GM04503 (cell line): ENCODE measurements around the gene MYZAP.
A peak's percentile ranks its signal among the peaks of the same experiment; 100 is the strongest.

Experiments
- DNase-seq: peaks from one replicate; pipeline ENCODE4 v3.0.0-alpha.2; 2012; ENCODE audit warnings: low read depth

The MYZAP gene

GRCh38 chr15:57696146-57696545, 104.4 kb downstream of the MYZAP start:
- no peak for DNase-seq

GRCh38 chr15:57697588-57697987, 105.9 kb downstream of the MYZAP start:
- peak; percentile 46 for DNase-seq

- DNase-seq = no peak
Measured at GRCh38 chr15:57698243-57698642, 106.5 kb downstream of the MYZAP start.

GRCh38 chr15:57698991-57699390, 107.3 kb downstream of the MYZAP start:
- no peak for DNase-seq

- DNase-seq = peak; percentile 47
Measured at GRCh38 chr15:57703387-57703786, 111.7 kb downstream of the MYZAP start.

- DNase-seq = no peak
Measured at GRCh38 chr15:57704441-57704840, 112.7 kb downstream of the MYZAP start.

GRCh38 chr15:57705746-57706404, 114.2 kb downstream of the MYZAP start:
- DNase-seq = no peak

GRCh38 chr15:57706405-57707209, 114.9 kb downstream of the MYZAP start, which contains the start of gene POLR2M:
TSS of gene POLR2M (plus strand) at chr15:57706714. CDS start at chr15:57706843, 129 bp downstream.
- DNase-seq = peak; percentile 85

GRCh38 chr15:57708047-57708446, 116.3 kb downstream of the MYZAP start:
- DNase-seq = no peak

- no peak for DNase-seq
Measured at GRCh38 chr15:57718309-57718708, 126.6 kb downstream of the MYZAP start.

- no peak for DNase-seq
Measured at GRCh38 chr15:57720867-57721266, 129.2 kb downstream of the MYZAP start.

GRCh38 chr15:57726411-57726810, 134.7 kb downstream of the MYZAP start:
- no peak for DNase-seq

- DNase-seq = no peak
Measured at GRCh38 chr15:57727031-57727430, 135.3 kb downstream of the MYZAP start.

GRCh38 chr15:57728436-57728835, 136.7 kb downstream of the MYZAP start:
- DNase-seq = no peak

GRCh38 chr15:57730876-57731275, 139.2 kb downstream of the MYZAP start:
- no peak for DNase-seq

GRCh38 chr15:57731530-57732103, 139.9 kb downstream of the MYZAP start:
- no peak for DNase-seq

GRCh38 chr15:57732526-57733331, 141.0 kb downstream of the MYZAP start:
- DNase-seq = no peak

- no peak for DNase-seq
Measured at GRCh38 chr15:57734860-57735259, 143.2 kb downstream of the MYZAP start.
